Esophagus squamous epithelium (tissue), 4 donors: ENCODE measurements around the gene CHST12.

Source experiments
- POLR2A ChIP-seq, 4 donors: fragments of 450-650 bp; IDR thresholded peaks; one replicate each; pipeline ENCODE4 v1.6.1; 2017; ENCODE audit warnings: antibody characterized with exemption in 4 of 4, mild to moderate bottlenecking in 4 of 4, moderate library complexity in 3 of 4
- TF ChIP-seq, protein P1 (sequence below), 6 experiments: fragments of 450-650 bp in 4 of 6; fragments of 200-600 bp in 2 of 6; sonication (generic) in 2 of 6; IDR thresholded peaks; one replicate each; pipeline ENCODE4 v1.5.1; 2016 to 2019; ENCODE audit warnings: antibody characterized with exemption in 6 of 6, mild to moderate bottlenecking in 4 of 6, moderate library complexity in 4 of 6

DNA sequence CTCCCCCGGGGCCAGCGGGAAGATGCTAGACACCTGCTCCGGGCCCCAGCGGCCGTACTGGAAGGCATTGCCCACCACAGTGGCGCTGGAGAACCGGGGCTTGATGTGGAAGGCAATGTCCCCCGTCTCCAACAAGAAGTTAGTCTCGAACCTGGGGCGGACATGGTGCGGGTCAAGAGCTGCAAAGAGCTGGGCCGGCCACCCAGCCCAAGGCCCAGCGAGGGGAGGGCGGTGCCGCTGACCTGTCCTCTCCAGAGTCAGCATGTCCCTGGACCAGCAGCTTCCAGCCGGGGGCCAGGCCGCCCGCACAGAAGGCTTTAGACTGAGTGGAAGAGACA, 72.2 kb downstream of the CHST12 start:
- TF ChIP-seq, protein P1, sequence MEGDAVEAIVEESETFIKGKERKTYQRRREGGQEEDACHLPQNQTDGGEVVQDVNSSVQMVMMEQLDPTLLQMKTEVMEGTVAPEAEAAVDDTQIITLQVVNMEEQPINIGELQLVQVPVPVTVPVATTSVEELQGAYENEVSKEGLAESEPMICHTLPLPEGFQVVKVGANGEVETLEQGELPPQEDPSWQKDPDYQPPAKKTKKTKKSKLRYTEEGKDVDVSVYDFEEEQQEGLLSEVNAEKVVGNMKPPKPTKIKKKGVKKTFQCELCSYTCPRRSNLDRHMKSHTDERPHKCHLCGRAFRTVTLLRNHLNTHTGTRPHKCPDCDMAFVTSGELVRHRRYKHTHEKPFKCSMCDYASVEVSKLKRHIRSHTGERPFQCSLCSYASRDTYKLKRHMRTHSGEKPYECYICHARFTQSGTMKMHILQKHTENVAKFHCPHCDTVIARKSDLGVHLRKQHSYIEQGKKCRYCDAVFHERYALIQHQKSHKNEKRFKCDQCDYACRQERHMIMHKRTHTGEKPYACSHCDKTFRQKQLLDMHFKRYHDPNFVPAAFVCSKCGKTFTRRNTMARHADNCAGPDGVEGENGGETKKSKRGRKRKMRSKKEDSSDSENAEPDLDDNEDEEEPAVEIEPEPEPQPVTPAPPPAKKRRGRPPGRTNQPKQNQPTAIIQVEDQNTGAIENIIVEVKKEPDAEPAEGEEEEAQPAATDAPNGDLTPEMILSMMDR (IDR thresholded peaks at IDR 0.05): no peak
- TF ChIP-seq POLR2A (IDR thresholded peaks at IDR 0.05): no peak
